Measurements from ENCODE around the gene HMCN2. TPM values are rescaled to one million over a fixed set of nuclear protein-coding genes. Genes with fewer than 3 reads are reported as not detected.

Gene HMCN2
- total RNA-seq, 2 donors from 2014 or later, result 1.3 to 7.3 TPM

DNA sequence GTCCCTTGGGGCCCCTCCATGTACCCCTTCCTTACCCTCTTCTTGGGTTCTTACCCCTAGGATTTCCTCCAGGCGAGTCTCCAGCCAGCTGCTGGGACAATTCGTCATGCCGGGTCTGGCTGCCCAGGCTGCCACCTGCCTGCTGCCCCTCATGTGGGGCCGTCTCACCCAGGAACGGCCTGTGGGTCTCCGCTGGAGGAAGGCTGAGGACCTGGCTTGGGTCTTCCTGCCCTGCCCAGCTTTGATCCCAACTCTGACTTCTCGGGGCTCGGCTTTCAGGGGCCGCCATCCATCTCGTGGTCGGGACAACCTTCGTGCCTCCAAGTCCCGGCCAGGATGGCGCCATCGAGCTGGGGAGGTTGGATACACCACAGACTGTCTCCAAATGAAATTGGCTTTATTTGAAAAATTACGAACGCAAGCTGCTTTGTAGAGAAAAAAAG lies 38.1 kb downstream of the HMCN2 start:
- no peak for DNase-seq (ENCODE audit: low spot score)
- no peaks in the 10 kb centered on the region for H3K36me3 ChIP-seq
- TF ChIP-seq CTCF (IDR thresholded peaks at IDR 0.05), result no peak
- H3K4me3 ChIP-seq, result no peak overlapping the region
- H3K27me3 ChIP-seq, result no peaks in the 10 kb centered on the region
- H3K27ac ChIP-seq, result peak overlapping the region; percentile 42 to 69
- peaks cover 0 to 45% of the 10 kb centered on the region in 2 donors for H3K4me1 ChIP-seq
- H3K9me3 ChIP-seq, result no peaks in the 10 kb centered on the region

DNA sequence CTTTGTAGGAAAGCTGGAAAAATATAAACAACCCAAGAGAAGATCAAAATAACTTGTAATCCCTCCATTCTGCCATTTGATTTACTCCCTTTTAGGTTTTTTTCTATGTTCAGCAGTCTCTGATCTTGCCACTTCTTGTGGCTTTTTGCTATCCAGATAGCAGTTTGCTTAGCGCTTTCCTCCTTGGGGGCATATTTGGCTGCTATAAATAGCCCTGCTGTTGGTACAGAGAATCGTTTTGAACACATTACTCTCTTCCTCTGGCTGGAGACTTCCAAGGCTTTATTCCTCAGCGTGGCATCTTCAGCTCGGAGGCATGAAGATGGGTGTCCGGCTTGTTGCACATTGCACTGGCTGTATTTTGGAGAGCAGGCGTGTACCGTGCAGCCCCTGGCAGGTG lies 38.6 kb downstream of the HMCN2 start:
- DNase-seq (ENCODE audit: low spot score), result no peak
- Histone ChIP-seq H3K4me3 (no peak overlapping the region), H3K4me1 (peaks cover 0 to 45% of the 10 kb centered on the region in 2 donors), H3K9me3 (no peaks in the 10 kb centered on the region), H3K27ac (peak overlapping the region; percentile 42 to 69), H3K36me3 (no peaks in the 10 kb centered on the region), H3K27me3 (no peaks in the 10 kb centered on the region)
- TF ChIP-seq CTCF (IDR thresholded peaks at IDR 0.05), result no peak

DNA sequence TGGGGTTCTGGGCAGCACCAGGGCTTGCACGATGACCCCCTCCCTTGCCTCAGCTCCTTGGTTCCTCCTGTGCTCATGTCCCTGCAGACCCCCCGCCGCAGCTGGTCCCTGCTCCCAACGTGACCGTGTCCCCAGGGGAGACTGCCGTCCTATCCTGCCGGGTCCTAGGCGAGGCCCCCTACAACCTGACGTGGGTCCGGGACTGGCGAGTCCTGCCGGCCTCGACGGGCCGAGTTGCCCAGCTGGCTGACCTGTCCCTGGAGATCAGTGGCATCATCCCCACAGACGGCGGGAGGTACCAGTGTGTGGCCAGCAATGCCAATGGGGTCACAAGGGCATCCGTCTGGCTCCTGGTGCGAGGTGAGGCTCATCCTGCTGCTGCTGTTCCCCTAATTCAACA lies 39.1 kb downstream of the HMCN2 start:
- DNase-seq (ENCODE audit: low spot score), result no peak

DNA sequence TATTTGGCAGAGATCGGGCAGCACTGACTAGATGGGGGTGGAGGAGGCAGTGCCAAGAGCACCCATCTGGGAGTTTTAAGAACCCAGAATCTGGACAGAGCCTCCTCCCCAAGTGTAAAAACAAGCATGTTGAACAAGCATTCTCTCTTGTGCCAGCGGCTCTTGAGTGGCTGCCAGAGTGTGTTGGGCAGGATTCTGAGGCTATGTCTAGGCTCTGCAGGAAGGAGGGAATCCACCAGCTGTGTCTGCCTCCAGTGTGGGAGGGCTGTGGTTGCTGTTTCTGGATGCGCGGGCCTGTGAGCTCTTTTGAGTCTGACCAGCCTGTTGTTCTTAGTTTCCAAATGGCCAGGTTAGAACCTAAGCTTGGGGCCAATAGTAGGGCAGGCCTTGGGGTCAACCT lies 39.8 kb downstream of the HMCN2 start:
- Histone ChIP-seq H3K36me3 (no peaks in the 10 kb centered on the region), H3K9me3 (no peaks in the 10 kb centered on the region), H3K4me1 (peaks cover 0 to 44% of the 10 kb centered on the region in 2 donors), H3K27me3 (no peaks in the 10 kb centered on the region), H3K27ac (peak overlapping the region; percentile 55 to 69), H3K4me3 (no peak overlapping the region)
- no peak for DNase-seq (ENCODE audit: low spot score)
- TF ChIP-seq CTCF (IDR thresholded peaks at IDR 0.05), result no peak

More for the DNA sequence above, 39.1 kb downstream of the HMCN2 start:
- H3K4me1 ChIP-seq, result peaks cover 0 to 45% of the 10 kb centered on the region in 2 donors
- no peaks in the 10 kb centered on the region for H3K27me3 ChIP-seq
- H3K4me3 ChIP-seq, result no peak overlapping the region
- peak overlapping the region; percentile 42 to 69 for H3K27ac ChIP-seq
- TF ChIP-seq CTCF (IDR thresholded peaks at IDR 0.05), result no peak
- H3K9me3 ChIP-seq, result no peaks in the 10 kb centered on the region
- no peaks in the 10 kb centered on the region for H3K36me3 ChIP-seq

DNA sequence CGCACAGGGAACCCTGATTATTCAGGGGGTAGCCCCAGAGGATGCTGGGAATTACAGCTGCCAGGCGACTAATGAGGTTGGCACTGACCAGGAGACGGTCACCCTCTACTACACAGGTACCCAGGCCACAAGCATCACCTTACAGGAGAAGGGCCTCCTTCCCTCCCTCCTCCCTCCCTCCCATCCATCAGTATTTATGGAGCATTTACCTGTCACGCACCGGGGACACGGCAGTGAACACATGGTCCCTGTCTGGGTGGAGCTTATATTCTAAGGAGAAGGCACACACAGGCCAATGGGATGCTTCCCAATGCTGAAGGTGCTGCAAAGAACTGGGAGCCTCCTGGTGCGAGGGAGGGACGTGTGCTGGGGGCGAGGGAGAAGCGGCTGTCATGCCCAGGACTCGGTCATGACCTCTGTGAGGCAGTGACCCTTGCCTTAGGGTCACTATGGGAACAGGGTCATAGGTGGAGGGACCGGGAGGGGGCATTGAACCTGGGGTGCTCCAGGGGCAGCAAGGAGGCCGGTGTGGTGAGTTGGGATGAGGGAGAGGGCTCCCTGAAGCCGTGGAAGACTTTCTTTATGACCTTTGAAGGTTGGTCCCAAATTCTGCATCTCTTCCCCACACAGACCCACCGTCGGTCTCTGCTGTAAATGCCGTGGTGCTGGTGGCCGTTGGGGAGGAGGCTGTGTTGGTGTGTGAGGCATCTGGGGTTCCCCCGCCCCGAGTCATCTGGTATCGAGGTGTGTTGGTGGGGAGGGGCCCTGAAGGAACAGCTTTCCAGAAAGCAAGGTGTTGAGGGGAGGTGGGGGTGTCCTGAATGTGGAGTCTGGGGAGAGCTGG lies 41.5 kb downstream of the HMCN2 start:
- H3K9me3 ChIP-seq, result no peaks in the 10 kb centered on the region
- DNase-seq (ENCODE audit: low spot score), result no peak
- no peak for TF ChIP-seq CTCF (IDR thresholded peaks at IDR 0.05)
- H3K4me3 ChIP-seq, result no peak overlapping the region
- H3K27me3 ChIP-seq, result no peaks in the 10 kb centered on the region
- H3K36me3 ChIP-seq, result no peaks in the 10 kb centered on the region
- peaks cover 0 to 34% of the 10 kb centered on the region in 2 donors for H3K4me1 ChIP-seq
- no peak overlapping the region for H3K27ac ChIP-seq

- no peak for DNase-seq (ENCODE audit: low spot score)
- Histone ChIP-seq H3K27me3 (no peaks in the 10 kb centered on the region), H3K9me3 (no peaks in the 10 kb centered on the region), H3K4me1 (peaks cover 0 to 30% of the 10 kb centered on the region in 2 donors), H3K27ac (no peak overlapping the region), H3K4me3 (no peak overlapping the region), H3K36me3 (no peaks in the 10 kb centered on the region)
- TF ChIP-seq CTCF (IDR thresholded peaks at IDR 0.05), result no peak
Observed at GRCh38 chr9:130307667-130307943, 42.0 kb downstream of the HMCN2 start.

Measured in right atrium auricular region (tissue), 2 donors.